GM08714 (cell line): Measurements from ENCODE around the gene CXXC5.

ENCODE experiments used
- H3K4me3 ChIP-seq: fragments of 200-500 bp; sonication (Bioruptor generic); 2 replicates; pipeline ENCODE4 v1.5.1; 2014; ENCODE audit warnings: mild to moderate bottlenecking, low read length, inconsistent platforms
- ZNF274 ChIP-seq: IDR thresholded peaks from 2 replicates; pipeline ENCODE4 v1.6.1; 2012; ENCODE audit warnings: mild to moderate bottlenecking, low read depth, low read length

The CXXC5 gene

DNA sequence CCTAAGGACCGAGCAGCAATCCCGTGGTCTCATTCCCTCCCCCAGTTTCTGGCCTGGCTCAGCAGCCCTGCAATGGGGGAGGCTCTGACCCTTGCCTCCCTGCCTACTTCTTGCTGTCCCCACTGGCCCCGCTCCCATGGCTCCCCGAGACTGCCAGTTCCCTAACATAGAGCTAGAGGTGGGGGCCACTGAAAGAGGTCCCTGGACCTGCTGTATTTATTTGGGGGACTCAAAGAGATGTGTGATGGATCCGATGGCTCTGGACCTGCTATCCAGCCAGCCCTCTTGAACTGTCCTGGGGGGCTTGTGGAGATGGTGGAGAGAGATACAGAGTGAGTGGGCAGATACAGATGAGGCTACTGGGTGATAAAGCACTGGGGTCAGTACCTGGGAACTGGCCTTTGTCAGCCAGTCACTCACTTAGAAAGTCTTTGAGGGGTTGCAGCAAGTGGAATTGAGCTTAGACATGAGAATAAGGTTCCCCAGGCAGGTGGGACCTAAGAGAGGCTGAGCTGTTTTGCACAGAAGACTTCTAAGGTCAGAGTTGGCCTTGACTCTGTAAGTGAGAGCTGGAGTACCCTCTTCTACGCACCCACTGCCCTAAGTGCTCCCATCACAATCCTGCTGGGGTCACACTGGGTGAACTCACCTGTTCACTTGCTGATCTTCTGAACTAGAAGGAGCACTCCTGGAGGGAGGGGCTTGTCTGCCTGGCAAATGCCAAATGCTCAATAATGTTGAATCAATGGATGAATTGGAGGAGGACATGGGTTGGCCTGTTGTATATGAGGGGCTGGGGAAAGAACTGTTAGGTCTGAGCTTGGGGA, 42.9 kb downstream of the CXXC5 start:
- TF ChIP-seq ZNF274 = no peak
- H3K4me3 ChIP-seq = no peak overlapping the region

DNA sequence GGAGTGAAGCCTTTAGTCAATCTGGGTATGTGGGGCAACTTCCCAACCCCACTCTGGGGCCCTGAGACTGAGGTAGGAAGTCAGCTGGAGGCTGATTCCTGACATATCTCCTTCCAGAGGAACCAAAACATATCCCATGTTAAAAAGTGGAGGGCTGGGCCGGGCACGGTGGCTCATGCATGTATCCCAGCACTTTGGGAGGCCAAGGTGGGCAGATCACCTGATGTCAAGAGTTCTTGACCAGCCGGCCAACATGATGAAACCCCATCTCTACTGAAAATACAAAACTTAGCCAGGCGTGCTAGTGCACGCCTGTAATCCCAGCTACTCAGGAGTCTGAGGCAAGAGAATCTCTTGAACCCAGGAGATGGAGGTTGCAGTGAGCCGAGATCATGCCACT, 44.0 kb downstream of the CXXC5 start:
- no peak overlapping the region for H3K4me3 ChIP-seq
- no peak for TF ChIP-seq ZNF274

DNA sequence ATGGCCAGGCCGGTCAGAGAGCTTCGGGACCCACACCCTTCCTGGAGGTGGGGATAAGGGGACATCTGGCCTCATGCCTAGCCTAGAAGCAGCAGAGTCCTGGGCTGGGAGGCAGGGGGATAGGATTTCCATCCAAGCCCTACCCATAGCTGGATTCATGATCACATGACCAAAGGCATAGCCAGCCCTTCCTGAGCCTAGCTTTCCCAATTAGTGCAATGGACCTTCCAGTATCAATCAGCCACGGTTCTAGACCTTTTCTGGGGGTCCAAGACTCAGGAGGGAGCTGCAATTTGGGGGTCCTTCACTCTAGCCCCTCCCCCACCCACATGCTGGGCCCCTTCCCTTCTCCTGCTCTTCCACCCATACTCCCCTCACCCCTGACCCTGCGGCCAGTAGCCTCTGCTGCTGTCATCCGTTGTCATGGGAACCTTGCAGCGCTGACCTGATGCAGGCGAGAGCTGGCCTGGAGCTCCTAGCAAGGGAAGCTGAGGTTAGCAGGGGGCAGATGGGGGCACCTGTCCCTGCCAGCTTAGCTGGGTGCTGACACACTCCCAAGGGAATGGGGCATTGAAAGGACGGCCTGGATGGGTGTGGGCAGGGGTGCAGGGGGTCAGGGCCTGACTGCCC, 44.6 kb downstream of the CXXC5 start:
- no peak overlapping the region for H3K4me3 ChIP-seq
- no peak for TF ChIP-seq ZNF274

DNA sequence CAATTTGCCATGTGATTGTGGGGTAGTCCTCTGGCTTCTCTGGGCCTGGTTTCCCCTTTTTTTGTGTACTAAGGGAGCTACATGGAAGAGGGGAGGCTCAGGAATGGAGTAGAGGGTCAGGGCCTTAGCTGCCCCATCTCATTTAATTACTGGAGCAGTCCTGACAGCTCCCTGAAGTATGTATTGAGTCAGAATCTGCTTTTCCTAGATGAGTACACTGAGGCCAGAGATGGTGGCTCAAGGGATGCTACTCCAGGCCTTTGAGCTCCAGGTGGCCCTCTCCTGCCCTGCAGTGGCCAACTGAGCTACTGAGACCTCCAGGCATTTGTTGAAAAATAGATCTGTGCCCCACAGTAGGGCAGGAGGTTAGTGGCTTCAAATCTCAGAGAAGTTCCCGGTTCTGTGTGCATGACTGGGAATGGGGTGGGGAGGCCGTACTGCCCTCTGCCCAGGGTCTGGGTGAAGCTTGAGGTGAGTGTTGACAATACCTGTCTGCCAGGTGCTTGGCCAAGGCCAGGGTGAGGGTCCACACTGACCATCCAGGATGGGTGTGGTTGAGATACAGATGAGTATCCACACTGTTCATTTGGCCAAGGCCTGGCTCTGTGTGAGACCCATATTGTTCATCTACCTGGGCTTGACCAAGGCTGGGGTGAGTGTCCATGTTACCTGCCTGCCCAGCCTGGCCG, 45.7 kb downstream of the CXXC5 start:
- no peak overlapping the region for H3K4me3 ChIP-seq
- TF ChIP-seq ZNF274 = no peak

DNA sequence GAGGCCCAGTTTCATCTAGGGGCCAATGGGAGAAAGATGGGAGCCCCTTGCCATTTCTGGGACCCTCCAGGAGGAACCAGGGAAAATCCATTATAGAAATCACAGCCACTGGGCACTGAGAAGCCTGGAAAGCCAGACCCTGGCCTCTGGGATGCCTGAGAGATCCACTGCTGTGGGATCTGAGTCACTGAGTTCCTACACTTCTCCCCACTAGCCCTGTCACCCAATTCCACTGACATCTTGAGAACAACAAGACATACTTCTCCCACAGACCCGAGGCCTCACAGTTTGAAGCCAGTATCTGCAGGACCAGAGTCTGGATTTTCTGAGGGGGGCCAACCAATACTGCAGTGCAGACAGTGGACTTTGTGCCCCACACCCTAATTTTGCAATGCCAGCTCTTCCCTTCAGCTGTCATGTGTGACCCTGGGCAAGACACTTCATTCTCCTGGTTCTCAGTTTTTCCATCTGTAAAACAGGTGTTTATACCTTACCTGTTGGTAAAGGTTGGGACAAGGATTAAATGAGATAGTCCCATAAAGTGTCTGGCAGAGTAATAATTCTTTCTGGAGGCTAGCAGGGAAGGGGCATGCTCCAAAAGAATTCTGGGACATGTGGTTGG, 46.5 kb downstream of the CXXC5 start:
- TF ChIP-seq ZNF274 = no peak
- H3K4me3 ChIP-seq = no peak overlapping the region

DNA sequence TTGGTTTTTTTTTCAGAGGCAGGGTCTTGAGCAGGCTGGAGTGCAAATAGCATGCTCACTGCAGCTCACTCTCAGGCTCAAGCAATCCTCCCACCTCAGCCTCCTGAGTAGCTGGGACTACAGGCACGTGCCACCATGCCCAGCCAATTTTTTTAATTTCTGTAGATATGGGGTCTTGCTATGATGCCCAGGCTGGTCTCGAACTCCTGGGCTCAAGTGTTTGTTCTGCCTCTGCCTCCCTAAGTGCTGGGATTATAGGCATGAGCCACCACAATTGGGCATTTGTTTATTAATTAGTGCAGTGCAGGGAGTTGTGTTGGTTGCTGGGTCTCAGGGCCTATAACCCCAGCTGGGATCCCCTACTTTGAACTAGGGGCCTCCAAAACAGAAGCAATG, 47.0 kb downstream of the CXXC5 start:
- no peak for TF ChIP-seq ZNF274
- no peak overlapping the region for H3K4me3 ChIP-seq

DNA sequence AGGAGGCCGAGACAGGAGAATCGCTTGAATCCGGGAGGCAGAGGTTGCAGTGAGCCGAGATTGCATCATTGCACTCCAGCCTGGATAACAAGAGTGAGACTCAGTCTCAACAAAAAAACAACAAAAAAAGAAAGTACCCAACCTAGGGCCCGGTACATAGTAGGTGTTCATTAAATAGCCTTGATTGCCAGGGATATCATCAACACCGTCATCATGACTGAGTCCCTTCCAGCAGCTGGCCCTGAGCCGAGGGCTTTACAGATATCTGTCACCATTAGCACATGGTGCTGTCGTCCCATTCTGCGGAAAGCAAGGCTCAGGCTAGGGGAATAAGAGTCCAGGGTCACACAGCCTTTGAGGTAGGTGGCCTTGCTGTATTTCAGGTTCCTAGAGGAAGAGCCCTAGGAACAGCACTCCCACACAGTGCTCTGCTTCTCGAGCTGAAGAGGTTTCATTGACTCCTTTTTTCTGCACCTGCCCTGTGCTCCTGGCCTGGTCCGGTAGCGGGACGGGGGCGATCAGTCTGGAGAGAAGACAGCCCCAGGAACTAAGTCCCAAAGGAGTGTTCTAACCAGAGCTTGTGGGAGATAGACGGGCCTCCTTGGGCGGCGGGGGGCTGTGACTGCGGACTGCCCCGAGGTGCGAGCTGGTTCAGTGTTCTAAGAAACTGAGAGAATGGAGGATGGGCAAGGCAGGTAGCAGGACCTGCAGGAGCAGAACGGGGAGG, 48.2 kb downstream of the CXXC5 start:
- H3K4me3 ChIP-seq = no peak overlapping the region
- TF ChIP-seq ZNF274 = no peak

DNA sequence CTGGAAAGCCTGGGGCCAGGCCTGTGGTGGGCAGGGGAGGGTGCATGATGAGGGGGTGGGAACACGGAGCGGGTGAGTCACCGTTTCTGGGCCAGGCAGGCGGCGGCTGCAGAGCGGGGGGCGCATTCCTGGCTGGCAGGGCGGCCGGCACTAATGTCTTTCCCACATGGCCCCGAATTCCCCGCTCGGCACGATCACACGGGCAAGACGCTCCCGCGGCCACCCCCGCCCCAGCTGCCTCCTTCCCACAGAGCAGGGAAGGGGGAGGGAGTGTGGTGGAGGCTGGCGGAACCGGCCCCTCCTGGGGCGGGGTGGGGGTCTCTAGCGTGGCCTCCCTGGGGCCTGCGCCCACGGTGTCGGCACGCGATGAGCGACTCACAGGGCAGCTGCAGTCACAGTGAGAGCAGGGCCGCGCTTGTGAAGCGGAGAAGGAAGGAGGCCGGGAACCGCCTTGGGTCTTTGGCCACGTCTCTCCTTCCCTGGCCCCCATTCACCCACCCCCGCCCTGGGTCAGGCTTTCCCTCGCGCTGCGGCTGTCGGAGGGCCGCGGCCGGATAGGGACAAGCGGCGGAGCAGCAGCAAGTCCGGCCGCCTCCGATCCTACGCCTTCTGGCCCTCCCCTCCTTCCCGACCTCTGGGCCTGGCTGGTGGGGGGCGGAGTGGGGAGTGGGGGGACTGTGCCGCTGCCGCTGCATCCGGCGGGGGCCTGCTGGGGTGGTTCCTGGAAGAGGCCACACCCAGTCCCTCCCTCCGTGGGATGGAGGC, 48.9 kb downstream of the CXXC5 start:
- TF ChIP-seq ZNF274 = no peak
- H3K4me3 ChIP-seq = no peak overlapping the region

DNA sequence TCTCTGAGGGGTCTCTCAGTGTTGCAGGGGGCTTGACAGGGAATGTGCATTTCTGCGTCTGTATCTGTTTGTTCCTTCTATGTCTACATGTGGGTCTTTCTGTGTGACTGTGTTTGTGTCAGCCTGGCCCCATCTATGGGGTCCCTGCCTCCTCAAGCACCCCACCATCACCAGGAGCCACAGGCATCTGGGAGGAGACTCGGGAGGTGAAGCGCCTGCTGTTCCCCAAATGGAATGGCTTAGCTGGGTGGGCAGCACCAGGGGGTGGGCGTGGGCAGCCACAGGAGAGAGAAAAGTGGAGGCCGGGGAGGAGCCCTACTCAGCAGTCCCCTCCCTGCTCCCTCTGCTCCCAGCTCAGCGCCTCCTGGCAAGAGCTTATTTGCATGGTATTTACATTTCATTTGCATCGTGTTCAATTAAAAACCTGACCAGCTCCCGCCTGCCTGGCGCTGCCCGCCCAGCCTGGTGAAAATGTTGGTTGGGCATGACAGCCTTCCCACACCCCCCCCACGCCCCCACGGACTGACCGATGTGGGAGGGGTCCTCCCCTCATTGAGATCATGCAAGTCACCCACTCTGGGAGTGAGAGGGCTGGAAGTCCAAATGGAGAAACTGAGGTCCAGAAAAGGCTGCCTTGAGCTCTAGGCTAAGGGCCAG, 50.5 kb downstream of the CXXC5 start:
- no peak overlapping the region for H3K4me3 ChIP-seq

DNA sequence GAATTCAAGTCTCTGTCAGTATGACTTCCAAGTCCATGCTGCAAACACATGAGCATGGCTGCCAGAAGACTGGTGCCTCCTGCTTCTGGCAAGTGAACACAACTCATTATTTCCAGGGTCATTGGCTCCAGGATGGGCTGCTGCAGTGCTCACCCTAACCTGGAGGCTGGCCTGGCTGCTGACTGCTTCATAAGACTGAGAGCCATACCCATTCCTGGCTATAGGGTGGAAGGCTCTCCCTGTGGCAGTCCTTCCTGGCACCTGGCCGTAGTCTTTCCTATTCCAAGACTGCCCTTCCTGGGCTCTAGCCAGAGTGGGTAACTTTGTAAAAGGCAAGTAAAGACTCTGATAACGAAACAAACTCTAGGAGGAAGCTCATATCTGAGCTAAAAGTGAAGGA, 51.2 kb downstream of the CXXC5 start:
- no peak overlapping the region for H3K4me3 ChIP-seq
- TF ChIP-seq ZNF274 = no peak

More for the DNA sequence above, 50.5 kb downstream of the CXXC5 start:
- TF ChIP-seq ZNF274 = no peak

DNA sequence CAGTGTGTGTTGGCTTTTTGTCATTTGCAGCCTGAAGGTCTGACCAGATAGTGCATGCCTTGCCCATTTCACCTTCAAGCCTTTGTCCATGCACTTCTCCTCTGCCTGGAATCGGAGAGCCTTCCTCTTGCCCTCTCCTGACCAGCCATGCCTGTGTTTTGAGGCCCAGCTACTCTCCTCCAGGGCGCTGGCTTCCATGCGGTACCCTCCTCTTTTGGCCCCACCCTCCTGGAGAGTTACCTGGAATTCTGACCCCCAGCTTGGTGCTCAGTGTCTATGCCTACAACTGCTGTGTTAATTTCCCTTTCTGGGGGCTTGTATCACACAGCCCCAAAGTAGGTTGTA, 52.5 kb downstream of the CXXC5 start:
- no peak overlapping the region for H3K4me3 ChIP-seq
- TF ChIP-seq ZNF274 = no peak

DNA sequence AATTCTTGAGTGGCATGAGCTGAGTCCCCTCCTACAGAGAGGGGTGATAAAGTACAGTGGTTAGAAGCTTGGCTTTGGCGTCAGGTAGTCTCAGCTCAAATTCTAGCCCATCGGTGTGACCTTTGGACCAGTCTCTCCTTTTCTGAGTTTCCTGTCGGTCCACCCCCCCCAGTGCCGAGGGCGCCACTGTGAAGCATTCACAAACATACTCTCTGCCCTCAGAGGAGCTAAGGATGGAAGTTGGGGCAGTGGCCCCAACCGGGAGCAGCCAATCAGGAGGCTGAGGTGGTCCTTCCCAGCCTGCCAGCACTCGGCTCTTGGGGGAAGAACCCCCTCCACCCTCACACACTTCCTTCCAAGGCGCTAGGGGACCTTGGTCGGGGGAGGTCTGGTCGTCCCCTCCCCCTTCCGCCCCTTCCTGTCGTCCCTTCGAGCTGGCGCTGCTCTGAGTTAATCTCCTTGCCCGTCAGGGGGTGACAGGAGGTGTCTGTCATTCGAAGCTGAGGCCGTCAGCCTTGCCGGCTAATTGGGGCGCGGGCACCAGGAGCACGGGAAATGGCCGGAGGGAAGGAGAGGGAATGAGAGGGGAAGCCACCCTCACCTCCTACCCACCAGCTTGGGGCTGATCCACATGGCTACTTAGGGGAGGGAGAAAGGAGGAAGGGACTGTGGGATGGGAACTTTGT, 53.0 kb downstream of the CXXC5 start:
- TF ChIP-seq ZNF274 = no peak
- H3K4me3 ChIP-seq = no peak overlapping the region
